SKM-1 treated with dmso at 0.1 percent for 144 hours (cell line): Measurements from ENCODE around the gene XPO1.
A peak's percentile ranks its signal among the peaks of the same experiment; 100 is the strongest.
"Not testable (repeated sequence)": the region's sequence is repeated elsewhere in the genome, so short reads cannot be mapped to it uniquely, and the experiment has no call there.

Experiments
- DNase-seq: peaks from one replicate; lab custom pipeline; 2025; ENCODE audit not compliant: unreplicated experiment; lab: John Stamatoyannopoulos, UW

XPO1 gene, protein sequence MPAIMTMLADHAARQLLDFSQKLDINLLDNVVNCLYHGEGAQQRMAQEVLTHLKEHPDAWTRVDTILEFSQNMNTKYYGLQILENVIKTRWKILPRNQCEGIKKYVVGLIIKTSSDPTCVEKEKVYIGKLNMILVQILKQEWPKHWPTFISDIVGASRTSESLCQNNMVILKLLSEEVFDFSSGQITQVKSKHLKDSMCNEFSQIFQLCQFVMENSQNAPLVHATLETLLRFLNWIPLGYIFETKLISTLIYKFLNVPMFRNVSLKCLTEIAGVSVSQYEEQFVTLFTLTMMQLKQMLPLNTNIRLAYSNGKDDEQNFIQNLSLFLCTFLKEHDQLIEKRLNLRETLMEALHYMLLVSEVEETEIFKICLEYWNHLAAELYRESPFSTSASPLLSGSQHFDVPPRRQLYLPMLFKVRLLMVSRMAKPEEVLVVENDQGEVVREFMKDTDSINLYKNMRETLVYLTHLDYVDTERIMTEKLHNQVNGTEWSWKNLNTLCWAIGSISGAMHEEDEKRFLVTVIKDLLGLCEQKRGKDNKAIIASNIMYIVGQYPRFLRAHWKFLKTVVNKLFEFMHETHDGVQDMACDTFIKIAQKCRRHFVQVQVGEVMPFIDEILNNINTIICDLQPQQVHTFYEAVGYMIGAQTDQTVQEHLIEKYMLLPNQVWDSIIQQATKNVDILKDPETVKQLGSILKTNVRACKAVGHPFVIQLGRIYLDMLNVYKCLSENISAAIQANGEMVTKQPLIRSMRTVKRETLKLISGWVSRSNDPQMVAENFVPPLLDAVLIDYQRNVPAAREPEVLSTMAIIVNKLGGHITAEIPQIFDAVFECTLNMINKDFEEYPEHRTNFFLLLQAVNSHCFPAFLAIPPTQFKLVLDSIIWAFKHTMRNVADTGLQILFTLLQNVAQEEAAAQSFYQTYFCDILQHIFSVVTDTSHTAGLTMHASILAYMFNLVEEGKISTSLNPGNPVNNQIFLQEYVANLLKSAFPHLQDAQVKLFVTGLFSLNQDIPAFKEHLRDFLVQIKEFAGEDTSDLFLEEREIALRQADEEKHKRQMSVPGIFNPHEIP (N-terminal part only)

DNA sequence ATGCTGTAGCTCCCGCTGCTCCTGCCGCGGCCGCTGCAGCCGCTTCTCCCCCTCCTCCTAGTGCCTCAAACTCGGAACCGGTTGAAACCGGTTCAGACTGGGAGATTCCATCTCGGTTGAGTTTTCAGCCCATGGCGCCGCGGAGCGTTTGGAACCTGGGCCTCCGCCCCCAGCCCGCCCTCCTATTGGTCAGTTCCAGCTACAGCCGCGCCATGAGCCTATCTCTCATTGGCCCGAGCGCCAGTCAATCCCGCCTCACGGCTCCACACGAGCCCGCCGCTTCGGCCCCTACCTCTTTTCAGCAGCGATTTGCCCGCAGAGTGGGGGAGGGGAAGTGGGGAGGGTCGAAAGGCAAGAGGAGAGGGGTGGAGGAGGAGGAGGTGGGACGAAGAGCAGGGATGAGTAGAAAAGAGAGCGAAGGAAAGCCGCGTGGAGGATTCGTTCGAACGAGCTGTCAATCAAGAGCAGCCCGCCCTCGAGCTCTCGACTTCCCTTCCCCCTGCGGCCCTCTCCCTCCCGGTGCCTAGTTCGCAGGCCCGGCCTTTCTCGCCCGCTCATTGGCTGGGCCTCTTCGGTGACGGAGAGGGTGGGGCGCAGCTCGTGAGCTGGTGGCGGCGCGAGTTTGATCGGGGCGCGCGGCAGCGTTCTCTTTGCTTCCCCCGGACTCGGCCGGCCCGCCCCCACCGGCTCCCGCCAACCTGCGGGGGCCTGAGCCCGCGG, at the start of gene XPO1:
XPO1 (minus strand) TSS at position 157 of the 720 bp plus-strand sequence. CDS start 4,459 bp downstream, outside the sequence.
- peak; percentile 100 for DNase-seq

DNA sequence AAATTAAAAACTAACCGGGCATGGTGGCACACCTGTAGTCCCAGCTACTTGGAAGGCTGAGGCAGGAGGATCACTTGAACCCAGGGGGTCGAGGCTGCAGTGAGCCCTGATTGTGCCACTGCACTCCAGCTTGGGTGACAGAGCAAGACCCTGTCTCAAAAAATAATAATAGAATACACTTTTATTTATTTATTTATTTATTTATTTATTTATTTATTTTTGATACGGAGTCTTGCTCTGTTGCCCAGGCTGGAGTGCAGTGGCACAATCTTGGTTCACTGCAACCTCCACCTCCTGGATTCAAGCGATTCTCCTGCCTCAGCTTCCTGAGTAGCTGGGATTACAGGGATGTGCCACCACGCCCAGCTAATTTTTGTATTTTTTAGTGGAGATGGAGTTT, 48.8 kb upstream of the XPO1 start:
- not testable (repeated sequence) for DNase-seq

DNA sequence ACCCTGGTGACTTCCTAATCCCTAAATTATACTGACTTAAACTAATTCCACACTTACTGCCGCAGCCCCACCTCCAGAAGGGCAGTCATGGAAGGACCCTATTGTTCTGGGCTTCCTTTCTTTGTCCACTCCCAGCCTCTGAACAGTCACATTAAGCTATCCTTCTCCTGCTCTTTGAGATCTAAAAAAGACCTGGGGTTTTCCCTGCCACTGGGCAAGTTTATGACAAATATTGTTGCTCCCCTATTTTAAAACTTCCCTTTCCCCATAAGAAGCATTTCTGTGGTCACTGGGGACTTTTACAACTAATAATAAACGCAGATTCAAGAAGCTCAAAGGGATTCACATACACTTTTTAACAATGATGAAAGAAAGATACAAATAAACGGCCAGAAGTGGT, 47.2 kb upstream of the XPO1 start:
- DNase-seq: no peak

DNA sequence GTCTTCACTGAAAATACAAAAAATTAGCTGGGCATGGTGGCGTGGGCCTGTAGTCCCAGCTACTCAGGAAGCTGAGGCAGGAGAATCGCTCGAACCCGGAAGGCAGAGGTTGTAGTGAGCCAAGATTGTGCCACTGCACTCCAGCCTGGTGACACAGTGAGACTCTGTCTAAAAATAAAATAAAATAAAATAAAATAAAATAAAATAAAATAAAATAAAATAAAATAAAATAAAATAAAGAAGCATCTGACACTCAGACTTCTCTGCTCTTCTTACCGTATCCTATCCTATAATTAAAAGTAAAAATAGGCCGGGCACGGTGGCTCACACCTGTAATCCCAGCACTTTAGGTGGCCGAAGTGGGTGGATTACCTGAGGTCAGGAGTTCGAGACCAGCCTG, 46.2 kb upstream of the XPO1 start:
- not testable (repeated sequence) for DNase-seq

DNA sequence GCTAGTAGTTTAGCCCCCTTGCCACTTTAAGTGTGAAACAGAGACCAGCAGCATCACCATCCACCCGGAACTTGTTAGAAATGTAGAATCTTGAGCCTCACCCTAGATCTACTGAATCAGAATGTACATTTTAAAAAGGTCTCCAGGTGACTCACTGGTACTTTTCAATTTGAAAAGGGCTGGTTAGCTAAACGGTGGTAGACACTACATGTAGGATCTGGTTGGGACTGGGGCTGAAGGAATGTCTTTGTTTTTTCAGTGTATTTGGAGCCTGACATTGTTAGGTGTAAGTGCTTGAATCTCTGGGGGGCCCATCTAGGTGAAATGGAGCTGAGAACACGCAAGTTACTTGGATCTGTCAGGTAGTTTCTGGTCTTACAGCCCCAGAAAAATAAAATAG, 44.0 kb upstream of the XPO1 start:
- no peak for DNase-seq

DNA sequence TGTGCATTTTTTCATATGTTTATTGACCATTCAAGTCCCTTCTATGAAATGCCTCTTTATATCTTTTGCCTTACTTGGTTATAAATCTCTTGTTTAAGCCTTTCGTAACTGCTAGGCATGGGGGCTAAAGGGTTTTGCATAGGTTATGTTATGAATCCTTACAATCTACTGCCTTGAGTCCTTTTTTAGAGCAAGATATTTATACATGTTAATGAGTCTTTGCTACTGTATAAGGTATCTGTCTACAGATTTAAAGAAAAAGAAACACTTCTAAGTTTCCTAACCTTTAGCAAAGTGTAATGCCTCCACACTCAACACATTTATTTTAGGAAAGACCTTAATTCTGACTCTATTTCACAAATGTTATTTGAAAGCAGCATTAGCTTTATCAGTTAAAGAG, 43.6 kb upstream of the XPO1 start:
- DNase-seq: no peak

DNA sequence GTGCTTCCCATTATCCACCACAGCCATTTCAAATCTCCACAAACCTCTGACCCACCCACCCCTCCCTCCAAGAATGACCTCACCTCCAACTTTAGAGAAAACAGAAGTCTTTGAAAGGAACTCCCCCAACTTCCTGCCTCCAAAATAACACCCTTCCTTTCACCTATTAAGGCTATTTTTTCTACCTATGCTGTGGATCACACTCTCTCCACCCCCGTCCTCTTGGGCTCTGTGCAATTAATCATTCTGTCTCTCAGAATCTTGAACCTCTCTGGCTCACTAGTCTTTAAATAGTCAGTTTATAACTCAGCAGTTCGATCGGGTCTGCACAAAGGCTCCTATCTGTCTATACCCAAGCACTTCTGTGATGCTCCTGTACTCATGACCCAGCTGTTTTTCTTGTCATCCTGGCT, 37.3 kb upstream of the XPO1 start:
- DNase-seq: peak; percentile 60

DNA sequence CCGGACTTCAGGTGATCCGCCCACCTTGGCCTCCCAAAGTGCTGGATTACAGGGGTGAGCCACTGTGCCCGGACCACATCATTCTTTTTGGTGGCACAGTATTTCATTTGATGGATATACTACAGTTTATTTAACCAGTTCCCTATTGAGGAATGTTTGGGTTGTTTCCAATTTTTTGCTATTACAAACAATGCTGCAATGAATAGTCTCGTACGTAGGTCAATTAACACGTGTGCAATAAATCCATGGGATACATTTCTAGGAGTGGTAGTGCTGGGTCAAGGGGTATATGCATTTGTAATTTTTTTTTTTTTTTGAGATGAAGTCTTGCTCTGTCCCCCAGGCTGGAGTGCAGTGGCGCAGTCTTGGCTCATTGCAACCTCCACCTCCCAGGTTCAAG, 28.4 kb upstream of the XPO1 start:
- DNase-seq: no peak

DNA sequence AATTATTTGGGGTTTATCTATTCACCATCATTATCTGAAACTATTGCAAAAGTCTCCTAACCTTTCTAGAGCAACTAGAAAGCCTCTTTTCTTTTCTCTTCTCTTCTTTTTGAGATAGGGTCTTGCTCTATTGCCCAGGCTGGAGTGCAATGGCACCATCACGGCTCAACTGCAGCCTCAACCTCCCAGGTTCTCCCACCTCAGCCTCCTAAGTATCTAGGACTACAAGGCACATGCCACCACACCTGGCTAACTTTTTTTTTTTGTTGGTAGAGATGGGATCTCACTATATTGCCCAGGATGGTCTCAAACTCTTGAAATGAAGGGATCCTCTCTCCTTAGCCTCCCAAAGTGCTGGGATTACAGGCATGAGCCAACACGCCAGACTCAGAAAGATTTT, 24.5 kb upstream of the XPO1 start:
- no peak for DNase-seq

DNA sequence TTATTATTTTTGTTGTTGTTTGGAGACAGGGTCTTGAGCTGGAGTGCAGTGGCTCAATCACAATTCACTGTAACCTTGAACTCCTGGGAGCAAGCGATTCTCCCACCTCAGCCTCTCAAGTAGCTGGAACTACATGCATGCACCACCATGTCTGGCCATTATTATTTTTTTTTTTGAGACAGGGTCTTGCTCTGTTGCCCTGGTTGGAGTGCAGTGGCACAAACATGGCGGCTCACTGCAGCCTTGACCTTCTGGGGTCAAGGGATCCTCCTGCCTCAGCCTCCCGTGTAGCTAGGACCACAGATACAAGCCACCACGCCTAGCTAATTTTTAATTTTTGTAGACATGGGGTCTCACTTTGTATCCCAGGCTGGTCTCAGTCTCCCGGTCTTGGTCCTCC, 20.0 kb upstream of the XPO1 start:
- DNase-seq: no peak

DNA sequence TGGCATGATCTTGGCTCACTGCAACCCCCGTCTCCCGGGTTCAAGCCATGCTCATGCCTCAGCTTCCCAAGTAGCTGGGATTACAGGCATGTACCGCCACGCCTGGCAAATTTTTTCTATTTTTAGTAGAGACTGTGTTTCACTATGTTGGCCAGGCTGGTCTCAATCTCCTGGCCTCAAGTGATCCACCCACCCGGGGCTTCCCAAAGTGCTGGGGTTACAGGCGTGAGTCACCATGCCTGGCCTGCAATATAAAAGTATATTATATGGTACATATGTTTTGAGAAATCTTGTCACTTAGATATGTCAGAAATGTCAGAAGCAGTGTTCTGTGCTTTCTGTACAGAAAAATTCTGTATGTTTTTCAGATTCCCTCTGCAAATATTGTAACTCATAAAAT, 19.2 kb upstream of the XPO1 start:
- no peak for DNase-seq

DNA sequence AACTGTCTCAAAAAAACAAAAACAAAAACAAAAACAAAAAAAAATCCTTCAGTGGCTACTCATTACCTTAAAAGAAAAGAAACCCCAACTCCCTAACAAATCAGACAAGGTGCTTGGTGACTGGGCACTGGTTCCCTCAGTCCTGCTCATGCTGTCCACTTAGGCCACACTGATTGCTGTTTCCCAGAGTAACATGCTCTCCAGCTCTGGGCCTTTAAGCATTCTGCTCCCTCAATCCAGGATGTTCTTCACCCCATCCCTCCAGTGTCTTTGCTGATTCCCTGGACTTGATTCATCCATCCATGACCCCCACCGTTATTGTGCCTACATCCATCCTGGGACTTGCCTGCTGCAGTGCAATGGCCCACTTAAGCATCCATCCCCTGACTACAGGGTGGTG, 16.4 kb upstream of the XPO1 start:
- DNase-seq: no peak

DNA sequence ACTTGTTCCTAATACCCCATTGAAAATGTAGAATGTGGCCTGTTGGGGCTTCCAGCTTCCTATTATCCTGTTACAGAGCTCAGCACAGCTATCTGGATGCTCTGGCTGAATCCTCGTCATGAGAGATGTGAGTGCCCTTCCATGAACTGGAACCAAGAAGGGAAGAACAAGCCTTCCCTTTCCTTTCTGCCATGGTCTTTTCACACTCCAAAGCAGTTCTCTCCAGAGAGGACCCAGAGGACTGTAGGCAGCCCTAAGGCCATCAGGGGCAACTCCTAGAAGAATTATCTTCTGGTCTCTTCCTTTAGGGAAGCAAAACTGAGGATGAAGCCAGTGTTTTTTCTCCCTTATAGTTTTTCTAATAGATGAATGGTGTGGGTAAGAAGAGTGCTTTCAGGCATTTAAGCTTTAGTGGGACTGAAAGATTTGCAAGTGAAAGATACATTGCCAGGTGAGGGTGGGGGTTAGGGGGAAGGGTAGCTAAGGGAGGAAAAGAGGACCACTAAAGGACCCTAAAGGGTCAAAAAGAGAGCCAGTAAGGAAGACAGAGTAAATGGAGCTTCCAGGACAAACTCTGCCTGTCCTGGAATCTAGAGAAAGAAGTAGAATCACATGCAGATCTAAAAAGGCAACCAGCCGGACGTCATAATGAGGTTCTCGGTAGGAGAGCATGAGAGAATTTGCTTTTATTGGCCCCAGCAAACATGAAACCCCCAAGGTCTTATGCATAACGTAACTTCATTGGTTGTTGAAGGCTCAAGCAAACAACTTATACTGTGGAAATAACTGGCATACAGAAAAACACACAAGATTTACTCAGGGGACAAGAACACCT, 12.4 kb upstream of the XPO1 start:
- DNase-seq: no peak

DNA sequence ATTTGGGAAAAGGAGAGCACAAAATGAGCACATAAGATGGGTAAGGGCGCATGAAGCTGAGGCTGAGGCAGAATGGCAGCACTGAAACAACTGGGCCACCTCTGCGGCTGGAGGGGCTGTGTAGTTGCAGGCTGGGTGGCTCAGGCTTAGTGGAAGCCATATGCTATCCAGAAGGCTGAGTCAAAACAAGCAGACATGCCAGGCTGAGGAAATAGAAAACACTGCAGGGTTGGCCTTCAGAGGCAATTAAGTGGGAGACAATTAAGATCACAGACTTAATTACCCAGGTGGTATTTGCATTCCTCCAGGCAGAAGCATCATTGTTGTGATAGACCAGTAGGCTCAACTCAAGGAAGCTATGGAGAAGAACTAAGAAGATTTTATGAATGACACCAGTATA, 11.4 kb upstream of the XPO1 start:
- DNase-seq: no peak

DNA sequence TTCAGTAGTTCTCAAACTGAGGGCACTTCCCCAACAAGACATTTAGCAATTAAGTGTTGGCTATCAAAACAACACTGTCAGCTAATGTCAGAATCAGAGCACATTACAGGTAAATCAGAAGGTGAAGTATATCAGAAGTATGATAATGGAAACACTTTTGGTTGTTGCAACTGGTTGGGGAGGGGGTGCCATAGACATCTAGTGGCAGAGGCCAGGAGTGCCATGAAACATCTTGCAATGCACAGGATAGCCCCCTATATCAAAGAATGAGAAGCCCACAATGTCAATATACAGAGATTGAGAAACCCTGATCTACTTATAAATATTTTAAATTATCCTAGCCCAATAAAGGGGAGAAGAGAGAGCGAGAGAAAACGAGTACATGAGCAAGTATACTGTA, 4.9 kb upstream of the XPO1 start:
- DNase-seq: no peak

DNA sequence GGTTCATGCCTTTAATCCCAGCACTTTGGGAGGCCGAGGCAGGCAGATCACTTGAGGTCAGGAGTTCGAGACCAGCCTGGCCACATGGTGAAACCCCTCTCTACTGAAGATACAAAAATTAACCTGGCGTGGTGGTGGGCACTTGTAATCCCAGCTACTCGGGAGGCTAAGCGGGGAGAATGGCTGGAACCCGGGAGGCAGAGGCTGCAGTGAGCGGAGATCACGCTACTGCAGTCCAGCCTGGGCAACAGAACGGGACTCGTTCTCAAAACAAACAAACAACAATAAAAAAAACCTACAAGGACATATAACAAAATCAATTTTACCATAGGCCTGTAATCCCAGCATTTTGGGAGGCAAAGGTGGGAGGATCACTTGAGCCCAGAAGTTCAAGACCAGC, 2.0 kb upstream of the XPO1 start:
- not testable (repeated sequence) for DNase-seq

DNA sequence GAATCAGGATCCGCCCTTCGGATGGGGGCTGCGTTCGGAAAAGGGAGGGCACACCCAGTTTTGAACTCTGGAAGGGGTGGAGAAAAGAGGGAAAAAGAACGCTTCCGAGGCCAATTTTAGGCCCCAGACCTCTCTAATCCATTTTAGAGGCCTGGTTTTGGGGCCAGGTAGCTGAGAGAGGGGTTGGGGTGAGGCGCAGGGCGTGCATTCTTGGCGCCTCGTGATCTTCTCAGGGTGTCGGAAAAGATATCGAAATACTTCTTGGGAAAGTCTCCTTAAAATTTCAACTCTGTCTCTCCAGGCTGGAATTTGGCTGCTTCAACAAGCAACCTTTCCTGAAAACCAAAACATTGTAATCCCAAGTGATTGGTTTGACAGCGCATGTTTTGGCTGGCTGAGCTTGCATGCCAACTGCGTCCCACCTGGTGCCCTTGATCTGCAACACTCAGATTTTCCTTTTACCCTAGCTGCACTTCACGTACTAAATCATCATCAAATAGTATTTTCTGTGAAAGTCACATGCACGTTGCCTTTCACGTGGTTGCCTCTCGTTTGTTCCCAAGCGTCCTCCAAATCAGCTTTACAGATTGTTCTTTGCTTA, 864 bp upstream of the XPO1 start:
- DNase-seq: no peak

DNA sequence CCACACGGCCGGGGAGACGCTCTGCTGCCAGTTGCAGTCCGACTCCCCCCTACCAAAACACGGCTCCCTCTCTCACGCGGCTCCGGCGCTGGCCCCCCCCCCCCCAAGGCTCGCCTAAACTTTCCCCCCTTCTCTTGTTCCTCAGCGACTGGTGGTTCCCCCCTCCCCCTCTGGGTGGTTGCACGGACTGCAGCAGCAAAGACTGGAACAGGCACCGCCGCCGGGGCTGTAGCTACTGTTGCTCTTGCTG, 281 bp downstream of the XPO1 start:
- DNase-seq: no peak

DNA sequence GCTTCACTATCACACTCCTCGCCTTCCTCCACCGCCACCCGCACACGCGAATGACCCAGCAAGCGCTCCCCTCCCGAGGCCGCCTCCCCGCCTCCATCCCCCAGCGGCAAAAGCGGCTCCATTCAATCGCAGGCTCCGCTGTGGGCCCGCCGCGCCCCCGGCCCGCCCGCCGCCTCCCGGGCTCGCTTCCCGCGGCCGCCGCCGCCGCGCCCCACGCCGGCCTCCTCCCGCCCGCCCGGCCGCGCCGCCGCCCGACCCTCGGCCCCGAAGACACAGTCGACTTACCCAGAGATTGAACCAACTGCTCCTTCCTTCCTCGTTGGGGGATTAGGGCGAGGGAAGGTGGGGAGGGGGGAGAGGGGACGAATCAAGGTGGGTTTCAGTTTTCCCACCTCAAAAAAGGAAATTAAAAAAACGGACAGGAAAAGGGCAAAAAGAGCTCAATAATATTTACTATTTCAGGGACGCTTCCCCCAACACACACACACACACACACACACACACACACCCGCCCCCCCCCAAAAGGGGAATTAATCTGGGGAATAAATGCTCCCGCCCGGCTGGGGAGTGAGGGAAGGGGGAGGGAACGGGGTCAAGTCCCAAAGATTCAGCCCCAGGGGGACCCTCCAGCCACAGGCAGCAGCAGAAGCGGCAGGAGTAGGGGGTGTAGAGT, 743 bp downstream of the XPO1 start:
- DNase-seq: no peak
